GM12878 (cell line): ENCODE measurements around the gene GTPBP1. TPM values are rescaled to one million over a fixed set of nuclear protein-coding genes. Genes with fewer than 3 reads are reported as not detected.

Experiments
- ATAC-seq: fragments of 200-7000 bp; cut with Tn5 transposase; 3 replicates; pipeline ENCODE4 v1.9.1; 2020; ENCODE audit warnings: mild to moderate bottlenecking, moderate library complexity
- BruUV-seq: library from RNA; stranded (reverse); fragments of 400-500 nt; replicated peaks from 2 replicates; lab custom pipeline; 2021; lab: Mats Ljungman, UMichigan
- CTCF ChIA-PET: fragments of 300-600 bp; sonication (Branson Sonifier 250); formaldehyde crosslinking; extraction: SDS; loops from one replicate; lab custom pipeline; 2021; ENCODE audit warnings: inconsistent platforms; lab: Yijun Ruan, JAX
- POLR2A ChIA-PET: fragments of 350-600 bp; formaldehyde crosslinking; extraction: SDS; loops from one replicate; lab custom pipeline; 2021; ENCODE audit warnings: inconsistent platforms; lab: Charles Lee
- RAD21 ChIA-PET: fragments of 300-600 bp; sonication (Branson Sonifier 250); formaldehyde crosslinking; loops from one replicate; lab custom pipeline; 2023; ENCODE audit warnings: antibody characterized with exemption; ENCODE audit not compliant: unreplicated experiment; lab: Charles Lee
- SMC1A ChIA-PET: fragments of 300-600 bp; sonication (Branson Sonifier 250); formaldehyde crosslinking; loops from one replicate; lab custom pipeline; 2023; ENCODE audit not compliant: unreplicated experiment, uncharacterized antibody; lab: Charles Lee
- DNase-seq: peaks from one replicate; pipeline ENCODE4 v3.0.0-alpha.2; 2011; ENCODE audit warnings: low read depth, low spot score
- FAIRE-seq: peaks from 3 replicates; lab custom pipeline; 2011; peaks lifted over from hg19 to GRCh38; lab: Jason Lieb, UNC
- H2AFZ ChIP-seq: 2 replicates; pipeline ENCODE4 v1.6.0; 2011; ENCODE audit warnings: low read depth, low read length, control low read depth; ENCODE audit not compliant: control insufficient read depth
- H3K27ac ChIP-seq: 2 replicates; pipeline ENCODE4 v1.5.1; 2011; ENCODE audit warnings: control low read depth; ENCODE audit not compliant: control insufficient read depth, insufficient read depth
- H3K27me3 ChIP-seq, 2 experiments: replicated peaks in 1 of 2; 2 replicates each; pipeline versions ENCODE4 v1.6.0 to v1.6.1; 2011; ENCODE audit warnings: low read length in 1 of 2; ENCODE audit not compliant: control insufficient read depth in 2 of 2, insufficient read depth in 2 of 2
- H3K36me3 ChIP-seq, 2 experiments: 2 replicates each; pipeline ENCODE4 v1.5.1; 2011; ENCODE audit warnings: low read length in 1 of 2; ENCODE audit not compliant: control insufficient read depth in 2 of 2, insufficient read depth in 2 of 2
- H3K4me1 ChIP-seq: 2 replicates; pipeline ENCODE4 v1.6.1; 2011; ENCODE audit warnings: mild to moderate bottlenecking, low read length, moderate library complexity, mixed read lengths; ENCODE audit not compliant: control insufficient read depth, insufficient read depth
- H3K4me2 ChIP-seq: 2 replicates; pipeline ENCODE4 v1.6.0; 2011; ENCODE audit warnings: control low read depth; ENCODE audit not compliant: control insufficient read depth, insufficient read depth
- H3K4me3 ChIP-seq: fragments of 200-600 bp; sonication (generic); 2 replicates; pipeline ENCODE4 v1.5.1; 2016
- H3K79me2 ChIP-seq: 2 replicates; pipeline ENCODE4 v1.6.0; 2011; ENCODE audit warnings: low read length; ENCODE audit not compliant: control insufficient read depth, insufficient read depth
- H3K9ac ChIP-seq: 2 replicates; pipeline ENCODE4 v1.8.0; 2011; ENCODE audit warnings: low read length, control low read depth, mixed read lengths; ENCODE audit not compliant: control insufficient read depth, insufficient read depth
- H3K9me3 ChIP-seq: replicated peaks from 3 replicates; pipeline ENCODE4 v1.5.1; 2011; ENCODE audit warnings: mild to moderate bottlenecking, low read length; ENCODE audit not compliant: control insufficient read depth, insufficient read depth
- H4K20me1 ChIP-seq: 2 replicates; pipeline ENCODE4 v1.6.0; 2011; ENCODE audit not compliant: control insufficient read depth, insufficient read depth
- CREM ChIP-seq: IDR thresholded peaks from 2 replicates; pipeline ENCODE4 v1.6.1; 2014; ENCODE audit warnings: antibody characterized with exemption, low read depth
- KAT2A ChIP-seq: conservative IDR thresholded peaks from 2 replicates; pipeline ENCODE4 v1.6.1; 2011; ENCODE audit warnings: low read depth, low read length; ENCODE audit not compliant: control insufficient read depth
- MTA3 ChIP-seq: IDR thresholded peaks from 2 replicates; pipeline ENCODE4 v1.6.1; 2012; ENCODE audit warnings: low read length, inconsistent platforms, borderline replicate concordance
- NFYA ChIP-seq: IDR thresholded peaks from 2 replicates; pipeline ENCODE4 v1.6.1; 2011; ENCODE audit warnings: low read depth, mild to moderate bottlenecking, low read length, improper control_type of control experiment, borderline replicate concordance
- RCOR1 ChIP-seq: conservative IDR thresholded peaks from 2 replicates; pipeline ENCODE4 v1.6.1; 2012; ENCODE audit warnings: low read depth, low read length, improper control_type of control experiment
- RFX5 ChIP-seq: IDR thresholded peaks from 2 replicates; pipeline ENCODE4 v1.6.1; 2011; ENCODE audit warnings: low read depth, low read length, improper control_type of control experiment
- STAT1 ChIP-seq: fragments of 450-650 bp; conservative IDR thresholded peaks from 2 replicates; pipeline ENCODE4 v1.6.1; 2014; ENCODE audit warnings: antibody characterized with exemption, mild to moderate bottlenecking
- WGBS: methylation state at CpG from one replicate; pipeline ENCODE4 v1.1.6; 2016; ENCODE audit warnings: low lambda C conversion rate; ENCODE audit not compliant: insufficient replicate concordance, insufficient coverage; ENCODE audit errors: missing lambda C conversion rate; 5-methylcytosine and 5-hydroxymethylcytosine counted together
- in situ Hi-C: fragments of 300-500 bp; cut with MboI; formaldehyde crosslinking; loops from 9 replicates; pipeline ENCODE4 v1.14.3; 2018; ENCODE audit warnings: mixed read lengths
- intact Hi-C: fragments of 100-400 bp; cut with micrococcal nuclease; formaldehyde crosslinking; loops from one replicate; pipeline ENCODE4 v1.14.2; 2022; ENCODE audit not compliant: unreplicated experiment
- polyA plus RNA-seq, 11 experiments: library from polyadenylated mRNA; depleted of rRNA in 4 of 11; unstranded in 6 of 11; stranded (reverse) in 5 of 11; fragments of >200 nt; fragmentation: Nextera tagmentation in 4 of 11; fragmentation: Illumina TruSeq in 1 of 11; extraction: Ambion mirVana in 4 of 11; extraction: Trizol in 1 of 11; gene quantifications; 1 replicate in 1 of 11; 2 replicates in 10 of 11; pipeline versions ENCODE4 v1.2.1 to v1.2.3, GENCODE V29; 2011 to 2016; ENCODE audit warnings: inconsistent platforms in 2 of 11, missing spikeins in 2 of 11, low read depth in 1 of 11
- total RNA-seq, 4 experiments: library from RNA; depleted of rRNA in 3 of 4; stranded (reverse); fragments of >200 nt in 3 of 4; fragmentation: Illumina TruSeq in 1 of 4; extraction: Trizol in 1 of 4; gene quantifications; 2 replicates each; pipeline versions ENCODE4 v1.2.1 to v1.2.3, GENCODE V29; 2013 to 2021
- TF ChIP-seq, protein P1 (sequence below): fragments of 450-650 bp; IDR thresholded peaks from 2 replicates; pipeline ENCODE4 v1.6.1; 2016; ENCODE audit warnings: mild to moderate bottlenecking
- TF ChIP-seq, protein P2 (sequence below): IDR thresholded peaks from 2 replicates; pipeline ENCODE4 v1.6.1; 2011; ENCODE audit warnings: low read depth, low read length, improper control_type of control experiment, borderline replicate concordance

The GTPBP1 gene
- total and polyA plus RNA-seq, 10 of the 15 experiments (the other 5 are each of a cell fraction or from before 2014, with no cell fraction given) = 0.89 to 63.1 (median 34.2) TPM

DNA sequence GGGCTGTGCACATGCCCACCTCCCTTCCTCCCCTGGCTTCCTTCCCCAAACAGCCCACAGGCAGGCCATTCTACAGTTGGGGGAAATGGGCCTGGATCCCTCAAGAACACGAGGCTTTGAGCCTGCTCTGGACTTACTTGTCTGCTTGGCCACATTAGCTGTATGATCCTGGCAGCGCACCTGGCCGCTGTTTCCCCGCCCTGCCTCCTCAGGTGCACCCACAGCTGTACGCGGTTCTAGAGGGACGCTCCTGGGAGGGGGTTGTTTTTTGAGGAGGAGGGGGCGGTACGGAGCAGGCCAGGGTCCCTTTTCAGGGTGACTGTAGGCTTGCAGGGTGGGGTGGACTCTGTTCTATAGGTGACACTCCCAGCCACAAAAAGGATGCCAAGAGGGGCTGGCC, 61.6 kb downstream of the GTPBP1 start:
- 32% methylated on average over 9 of the region's 9 CpGs for WGBS
- intact Hi-C loops = loop anchor here (5.0 to 10.0 kb wide), 3 partner anchors 90 to 547 kb away; partner anchors contain the start of gene RPL3
- TF ChIP-seq NFYA (no peak), MTA3 (no peak), CREM (no peak), RFX5 (no peak)
- H3K79me2 ChIP-seq = no peaks in the 10 kb centered on the region
- H3K4me1 ChIP-seq = no peaks in the 10 kb centered on the region
- ChIA-PET POLR2A (no interaction called here), RAD21 (no interaction called here), CTCF (interaction anchor here (0.8 to 4.8 kb wide), 9 partner anchors 10 to 354 kb away, joined by 3 to 42 read pairs (median 10); partner anchors contain the start of gene SUN2), SMC1A (interaction anchor here (2.1 kb wide), 1 partner anchor 103 kb away, joined by 10 read pairs; no protein-coding TSS in a partner anchor)
- ATAC-seq (no peak), DNase-seq (no peak), FAIRE-seq (no peak)
- H3K4me3 ChIP-seq = no peak overlapping the region
- no peak overlapping the region for H2AFZ ChIP-seq
- no TSS peak for BruUV-seq
- H3K36me3 ChIP-seq = no peaks in the 10 kb centered on the region
- in situ Hi-C loops = loop anchor here (10.0 kb wide), 1 partner anchor 357 kb away; no protein-coding TSS in a partner anchor
- H3K27ac ChIP-seq = no peak overlapping the region
- no peak overlapping the region for H3K4me2 ChIP-seq
- H3K9ac ChIP-seq = no peak overlapping the region
- H3K9me3 ChIP-seq = no peaks in the 10 kb centered on the region
- H4K20me1 ChIP-seq = no peaks in the 10 kb centered on the region
- H3K27me3 ChIP-seq = no peaks in the 10 kb centered on the region; a peak in 1 of 4 replicates

DNA sequence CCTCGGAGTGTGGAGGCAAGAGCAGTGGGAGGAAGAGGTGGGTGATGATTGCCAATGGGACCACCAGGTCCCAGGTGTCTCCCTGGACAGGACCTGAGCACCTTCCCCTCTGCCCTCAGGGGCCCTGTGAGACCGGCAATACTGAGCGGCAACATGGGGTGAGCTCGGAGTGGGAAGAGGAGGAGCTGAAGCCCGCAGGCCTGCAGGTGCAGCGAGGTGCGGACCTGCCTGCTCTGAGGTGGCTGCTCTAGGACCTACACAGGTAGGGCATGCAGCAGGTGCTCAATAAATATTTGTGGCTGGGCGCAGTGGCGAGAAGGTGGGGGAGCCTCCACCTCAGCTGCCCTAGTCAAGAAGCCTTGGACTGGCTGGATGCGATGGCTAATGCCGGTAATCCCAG, 62.3 kb downstream of the GTPBP1 start:
- Histone ChIP-seq H3K9me3 (no peaks in the 10 kb centered on the region), H3K4me3 (no peak overlapping the region), H3K27ac (no peak overlapping the region), H3K79me2 (no peaks in the 10 kb centered on the region), H3K27me3 (no peaks in the 10 kb centered on the region; a peak in 1 of 4 replicates), H3K4me2 (no peak overlapping the region), H2AFZ (no peak overlapping the region), H4K20me1 (no peaks in the 10 kb centered on the region), H3K4me1 (no peaks in the 10 kb centered on the region), H3K36me3 (no peaks in the 10 kb centered on the region), H3K9ac (no peak overlapping the region)
- DNase-seq (no peak), ATAC-seq (no peak), FAIRE-seq (no peak)
- ChIA-PET RAD21 (interaction anchor here (2.5 kb wide), 1 partner anchor 235 kb away, joined by 23 read pairs; no protein-coding TSS in a partner anchor), SMC1A (interaction anchor here (0.7 to 2.1 kb wide), 2 partner anchors 102 to 250 kb away, joined by 3 to 10 read pairs; no protein-coding TSS in a partner anchor), POLR2A (no interaction called here), CTCF (interaction anchor here (0.8 to 4.8 kb wide), 13 partner anchors 11 to 551 kb away, joined by 3 to 42 read pairs (median 4); partner anchors contain the start of genes RPL3 and SUN2)
- intact Hi-C loops (loop anchor here (2.0 to 10.0 kb wide), 4 partner anchors 89 to 547 kb away; partner anchors contain the start of gene RPL3), in situ Hi-C loops (loop anchor here (10.0 kb wide), 1 partner anchor 357 kb away; no protein-coding TSS in a partner anchor)
- TF ChIP-seq, protein P1, sequence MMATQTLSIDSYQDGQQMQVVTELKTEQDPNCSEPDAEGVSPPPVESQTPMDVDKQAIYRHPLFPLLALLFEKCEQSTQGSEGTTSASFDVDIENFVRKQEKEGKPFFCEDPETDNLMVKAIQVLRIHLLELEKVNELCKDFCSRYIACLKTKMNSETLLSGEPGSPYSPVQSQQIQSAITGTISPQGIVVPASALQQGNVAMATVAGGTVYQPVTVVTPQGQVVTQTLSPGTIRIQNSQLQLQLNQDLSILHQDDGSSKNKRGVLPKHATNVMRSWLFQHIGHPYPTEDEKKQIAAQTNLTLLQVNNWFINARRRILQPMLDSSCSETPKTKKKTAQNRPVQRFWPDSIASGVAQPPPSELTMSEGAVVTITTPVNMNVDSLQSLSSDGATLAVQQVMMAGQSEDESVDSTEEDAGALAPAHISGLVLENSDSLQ = no peak
- TF ChIP-seq STAT1 = no peak
- TF ChIP-seq RCOR1 = no peak
- TF ChIP-seq, protein P2, sequence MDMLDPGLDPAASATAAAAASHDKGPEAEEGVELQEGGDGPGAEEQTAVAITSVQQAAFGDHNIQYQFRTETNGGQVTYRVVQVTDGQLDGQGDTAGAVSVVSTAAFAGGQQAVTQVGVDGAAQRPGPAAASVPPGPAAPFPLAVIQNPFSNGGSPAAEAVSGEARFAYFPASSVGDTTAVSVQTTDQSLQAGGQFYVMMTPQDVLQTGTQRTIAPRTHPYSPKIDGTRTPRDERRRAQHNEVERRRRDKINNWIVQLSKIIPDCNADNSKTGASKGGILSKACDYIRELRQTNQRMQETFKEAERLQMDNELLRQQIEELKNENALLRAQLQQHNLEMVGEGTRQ = no peak
- TF ChIP-seq RFX5 = no peak
- TF ChIP-seq KAT2A = no peak
- 78% methylated on average over 11 of the region's 11 CpGs for WGBS
- no TSS peak for BruUV-seq
